Vagina (tissue), 2 donors: ENCODE measurements around the gene GAMT. TPM values are rescaled to one million over a fixed set of nuclear protein-coding genes. Genes with fewer than 3 reads are reported as not detected.

Experiments
- DNase-seq, 2 donors: peaks; one replicate each; pipeline ENCODE4 v3.0.0-alpha.2; 2017; ENCODE audit errors: extremely low spot score in 2 of 2
- H3K27ac ChIP-seq: fragments of 200-600 bp; sonication (generic); one replicate; pipeline ENCODE4 v1.5.1; 2019
- H3K27me3 ChIP-seq: fragments of 200-600 bp; sonication (generic); one replicate; pipeline ENCODE4 v1.5.1; 2019
- H3K36me3 ChIP-seq, 2 donors: fragments of 200-600 bp; sonication (generic); one replicate each; pipeline ENCODE4 v1.5.1; 2017 to 2019
- H3K4me1 ChIP-seq: fragments of 200-600 bp; sonication (generic); one replicate; pipeline ENCODE4 v1.5.1; 2019
- H3K4me3 ChIP-seq, 2 donors: fragments of 200-600 bp; sonication (generic); 1 replicate in 1 of 2; 2 replicates in 1 of 2; pipeline ENCODE4 v1.5.1; 2016 to 2019
- H3K9me3 ChIP-seq: fragments of 200-600 bp; sonication (generic); one replicate; pipeline ENCODE4 v1.5.1; 2019
- CTCF ChIP-seq, 3 experiments: fragments of 450-650 bp in 2 of 3; fragments of 200-600 bp in 1 of 3; sonication (generic) in 1 of 3; IDR thresholded peaks; one replicate each; pipeline ENCODE4 v1.5.1; 2017 to 2019; ENCODE audit warnings: antibody characterized with exemption in 3 of 3, mild to moderate bottlenecking in 2 of 3, moderate library complexity in 2 of 3
- POLR2A ChIP-seq, 2 donors: fragments of 450-650 bp; IDR thresholded peaks; one replicate each; pipeline ENCODE4 v1.6.1; 2017; ENCODE audit warnings: antibody characterized with exemption in 2 of 2, mild to moderate bottlenecking in 2 of 2, moderate library complexity in 2 of 2
- POLR2AphosphoS5 ChIP-seq, 2 donors: sonication (generic); formaldehyde crosslinking; IDR thresholded peaks; one replicate each; pipeline ENCODE4 v1.9.0; 2017; ENCODE audit warnings: antibody characterized with exemption in 2 of 2, mild to moderate bottlenecking in 2 of 2, low read depth in 1 of 2; ENCODE audit not compliant: insufficient read depth in 1 of 2
- intact Hi-C: fragments of 100-400 bp; cut with DNase I; formaldehyde crosslinking; loops from one replicate; pipeline ENCODE4 v1.15.1; 2023
- total RNA-seq: library from RNA; depleted of rRNA; stranded (reverse); fragments of >200 nt; gene quantifications from one replicate; pipeline ENCODE4 v1.2.3, GENCODE V29; 2016

GAMT gene
- total RNA-seq, 1 donor from 2014 or later = 29.0 TPM

GRCh38 chr19:1379126-1379905 is 22.0 kb downstream of the GAMT start:
- H3K4me1 ChIP-seq = peaks cover 8% of the 10 kb centered on the region
- H3K9me3 ChIP-seq = no peaks in the 10 kb centered on the region
- intact Hi-C loops = no loop called here
- H3K27ac ChIP-seq = no peak overlapping the region
- H3K4me3 ChIP-seq = no peak overlapping the region
- TF ChIP-seq POLR2AphosphoS5 (IDR thresholded peaks at IDR 0.05; ENCODE audit: insufficient read depth in 1 of 2, low read depth in 1 of 2) (no peak), CTCF (IDR thresholded peaks at IDR 0.05) (no peak), POLR2A (IDR thresholded peaks at IDR 0.05) (no peak)
- no peak for DNase-seq
- H3K27me3 ChIP-seq = no peaks in the 10 kb centered on the region
- H3K36me3 ChIP-seq = peaks cover 0 to 2% of the 10 kb centered on the region in 2 donors

DNA sequence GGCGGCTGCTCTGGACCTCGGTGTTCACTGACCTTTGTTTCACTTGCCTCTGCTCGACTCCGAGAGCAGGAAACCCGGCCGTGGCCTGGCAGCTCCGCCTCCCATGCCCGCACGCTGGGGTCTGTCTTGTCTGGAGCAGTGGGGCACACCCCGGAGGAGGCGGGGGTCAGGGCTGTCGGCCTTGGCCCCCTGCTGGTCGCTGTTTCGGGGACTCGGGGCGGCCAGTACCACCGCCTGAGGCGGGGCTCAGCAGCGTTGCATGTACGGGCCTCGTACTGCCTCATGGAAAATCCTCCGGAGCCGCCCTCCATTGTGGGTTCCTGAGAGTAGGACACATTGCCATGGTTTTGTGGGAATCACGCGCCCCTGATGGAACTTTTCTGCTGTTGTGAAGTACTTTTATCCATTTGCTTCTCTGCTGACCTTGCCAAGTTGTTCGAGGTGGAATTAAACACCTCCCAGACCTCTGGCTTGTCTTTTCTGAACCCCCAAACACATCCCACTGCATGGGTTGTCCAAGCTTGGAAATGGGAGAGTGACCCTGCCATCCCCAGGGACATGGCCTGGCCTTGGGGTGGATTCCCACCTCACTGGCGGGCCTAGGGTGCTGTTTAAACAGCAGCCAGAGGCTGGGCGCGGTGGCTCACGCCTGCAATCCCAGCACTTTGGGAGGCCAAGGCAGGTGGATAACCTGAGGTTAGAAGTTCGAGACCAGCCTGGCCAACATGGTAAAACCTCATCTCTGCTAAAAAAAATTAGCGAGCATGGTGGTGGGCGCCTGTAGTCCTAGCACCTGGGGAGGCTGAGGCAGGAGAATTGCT is 23.2 kb downstream of the GAMT start:
- H3K27me3 ChIP-seq = no peaks in the 10 kb centered on the region
- H3K4me3 ChIP-seq = no peak overlapping the region
- intact Hi-C loops = no loop called here

GRCh38 chr19:1377176-1377964 is 24.0 kb downstream of the GAMT start:
- no peak overlapping the region for H3K27ac ChIP-seq
- no peaks in the 10 kb centered on the region for H3K4me1 ChIP-seq
- H3K27me3 ChIP-seq = no peaks in the 10 kb centered on the region
- H3K9me3 ChIP-seq = no peaks in the 10 kb centered on the region
- H3K36me3 ChIP-seq = peaks cover 0 to 17% of the 10 kb centered on the region in 2 donors
- intact Hi-C loops = no loop called here
- no peak overlapping the region for H3K4me3 ChIP-seq
- TF ChIP-seq POLR2A (IDR thresholded peaks at IDR 0.05) (no peak), POLR2AphosphoS5 (IDR thresholded peaks at IDR 0.05; ENCODE audit: insufficient read depth in 1 of 2, low read depth in 1 of 2) (no peak), CTCF (IDR thresholded peaks at IDR 0.05) (no peak)
- DNase-seq = no peak

More for the DNA sequence above, 23.2 kb downstream of the GAMT start:
- Histone ChIP-seq H3K9me3 (no peaks in the 10 kb centered on the region), H3K36me3 (peaks cover 0 to 11% of the 10 kb centered on the region in 2 donors), H3K27ac (no peak overlapping the region), H3K4me1 (peaks cover 4% of the 10 kb centered on the region)
- DNase-seq = no peak
- TF ChIP-seq POLR2A (IDR thresholded peaks at IDR 0.05) = no peak
- TF ChIP-seq CTCF (IDR thresholded peaks at IDR 0.05) = no peak
- no peak for TF ChIP-seq POLR2AphosphoS5 (IDR thresholded peaks at IDR 0.05; ENCODE audit: insufficient read depth in 1 of 2, low read depth in 1 of 2)

GRCh38 chr19:1376415-1376805 is 24.9 kb downstream of the GAMT start:
- Histone ChIP-seq H3K27ac (no peak overlapping the region), H3K27me3 (no peaks in the 10 kb centered on the region), H3K4me1 (no peaks in the 10 kb centered on the region), H3K4me3 (no peak overlapping the region), H3K36me3 (peaks cover 0 to 24% of the 10 kb centered on the region in 2 donors), H3K9me3 (no peaks in the 10 kb centered on the region)
- DNase-seq = no peak
- TF ChIP-seq CTCF (IDR thresholded peaks at IDR 0.05) (no peak), POLR2A (IDR thresholded peaks at IDR 0.05) (no peak), POLR2AphosphoS5 (IDR thresholded peaks at IDR 0.05; ENCODE audit: insufficient read depth in 1 of 2, low read depth in 1 of 2) (no peak)
- intact Hi-C loops = no loop called here
